GM12878 (cell line): Measurements from ENCODE around the gene GOLT1B. TPM values are rescaled to one million over a fixed set of nuclear protein-coding genes. Genes with fewer than 3 reads are reported as not detected.

ENCODE experiments used
- ATAC-seq: fragments of 200-7000 bp; cut with Tn5 transposase; 3 replicates; pipeline ENCODE4 v1.9.1; 2020; ENCODE audit warnings: mild to moderate bottlenecking, moderate library complexity
- BruUV-seq: library from RNA; stranded (reverse); fragments of 400-500 nt; replicated peaks from 2 replicates; lab custom pipeline; 2021; lab: Mats Ljungman, UMichigan
- CTCF ChIA-PET: fragments of 300-600 bp; sonication (Branson Sonifier 250); formaldehyde crosslinking; extraction: SDS; loops from one replicate; lab custom pipeline; 2021; ENCODE audit warnings: inconsistent platforms; lab: Yijun Ruan, JAX
- POLR2A ChIA-PET: fragments of 350-600 bp; formaldehyde crosslinking; extraction: SDS; loops from one replicate; lab custom pipeline; 2021; ENCODE audit warnings: inconsistent platforms; lab: Charles Lee
- RAD21 ChIA-PET: fragments of 300-600 bp; sonication (Branson Sonifier 250); formaldehyde crosslinking; loops from one replicate; lab custom pipeline; 2023; ENCODE audit warnings: antibody characterized with exemption; ENCODE audit not compliant: unreplicated experiment; lab: Charles Lee
- SMC1A ChIA-PET: fragments of 300-600 bp; sonication (Branson Sonifier 250); formaldehyde crosslinking; loops from one replicate; lab custom pipeline; 2023; ENCODE audit not compliant: unreplicated experiment, uncharacterized antibody; lab: Charles Lee
- DNase-seq: peaks from one replicate; pipeline ENCODE4 v3.0.0-alpha.2; 2011; ENCODE audit warnings: low read depth, low spot score
- FAIRE-seq: peaks from 3 replicates; lab custom pipeline; 2011; peaks lifted over from hg19 to GRCh38; lab: Jason Lieb, UNC
- H2AFZ ChIP-seq: 2 replicates; pipeline ENCODE4 v1.6.0; 2011; ENCODE audit warnings: low read depth, low read length, control low read depth; ENCODE audit not compliant: control insufficient read depth
- H3K27ac ChIP-seq: 2 replicates; pipeline ENCODE4 v1.5.1; 2011; ENCODE audit warnings: control low read depth; ENCODE audit not compliant: control insufficient read depth, insufficient read depth
- H3K27me3 ChIP-seq, 2 experiments: replicated peaks in 1 of 2; 2 replicates each; pipeline versions ENCODE4 v1.6.0 to v1.6.1; 2011; ENCODE audit warnings: low read length in 1 of 2; ENCODE audit not compliant: control insufficient read depth in 2 of 2, insufficient read depth in 2 of 2
- H3K36me3 ChIP-seq, 2 experiments: 2 replicates each; pipeline ENCODE4 v1.5.1; 2011; ENCODE audit warnings: low read length in 1 of 2; ENCODE audit not compliant: control insufficient read depth in 2 of 2, insufficient read depth in 2 of 2
- H3K4me1 ChIP-seq: 2 replicates; pipeline ENCODE4 v1.6.1; 2011; ENCODE audit warnings: mild to moderate bottlenecking, low read length, moderate library complexity, mixed read lengths; ENCODE audit not compliant: control insufficient read depth, insufficient read depth
- H3K4me2 ChIP-seq: 2 replicates; pipeline ENCODE4 v1.6.0; 2011; ENCODE audit warnings: control low read depth; ENCODE audit not compliant: control insufficient read depth, insufficient read depth
- H3K4me3 ChIP-seq: fragments of 200-600 bp; sonication (generic); 2 replicates; pipeline ENCODE4 v1.5.1; 2016
- H3K79me2 ChIP-seq: 2 replicates; pipeline ENCODE4 v1.6.0; 2011; ENCODE audit warnings: low read length; ENCODE audit not compliant: control insufficient read depth, insufficient read depth
- H3K9ac ChIP-seq: 2 replicates; pipeline ENCODE4 v1.8.0; 2011; ENCODE audit warnings: low read length, control low read depth, mixed read lengths; ENCODE audit not compliant: control insufficient read depth, insufficient read depth
- H3K9me3 ChIP-seq: replicated peaks from 3 replicates; pipeline ENCODE4 v1.5.1; 2011; ENCODE audit warnings: mild to moderate bottlenecking, low read length; ENCODE audit not compliant: control insufficient read depth, insufficient read depth
- H4K20me1 ChIP-seq: 2 replicates; pipeline ENCODE4 v1.6.0; 2011; ENCODE audit not compliant: control insufficient read depth, insufficient read depth
- BCLAF1 ChIP-seq: fragments of 450-650 bp; IDR thresholded peaks from 2 replicates; pipeline ENCODE4 v1.6.1; 2017; ENCODE audit warnings: antibody characterized with exemption, mild to moderate bottlenecking, moderate library complexity
- CREM ChIP-seq: IDR thresholded peaks from 2 replicates; pipeline ENCODE4 v1.6.1; 2014; ENCODE audit warnings: antibody characterized with exemption, low read depth
- FOXM1 ChIP-seq: IDR thresholded peaks from 2 replicates; pipeline ENCODE4 v1.6.1; 2012; ENCODE audit warnings: low read depth, mild to moderate bottlenecking, inconsistent platforms, low read length, moderate library complexity
- HSF1 ChIP-seq: fragments of 150-350 bp; IDR thresholded peaks from 2 replicates; pipeline ENCODE4 v1.6.1; 2014; ENCODE audit warnings: mild to moderate bottlenecking, low read depth, low read length
- LARP7 ChIP-seq: fragments of 450-650 bp; IDR thresholded peaks from 2 replicates; pipeline ENCODE4 v1.6.1; 2017; ENCODE audit warnings: mild to moderate bottlenecking
- MYC ChIP-seq: IDR thresholded peaks from 2 replicates; pipeline ENCODE4 v1.6.1; 2011; ENCODE audit warnings: mild to moderate bottlenecking, low read length, moderate library complexity, inconsistent platforms; ENCODE audit not compliant: insufficient read depth, insufficient replicate concordance, insufficient read length, severe bottlenecking
- NFYB ChIP-seq: IDR thresholded peaks from 2 replicates; pipeline ENCODE4 v1.6.1; 2011; ENCODE audit warnings: low read depth, mild to moderate bottlenecking, low read length, improper control_type of control experiment, moderate library complexity; ENCODE audit not compliant: insufficient read depth
- NRF1 ChIP-seq: conservative IDR thresholded peaks from 2 replicates; pipeline ENCODE4 v1.6.1; 2011; ENCODE audit warnings: mild to moderate bottlenecking, low read depth, low read length, improper control_type of control experiment
- RCOR1 ChIP-seq: conservative IDR thresholded peaks from 2 replicates; pipeline ENCODE4 v1.6.1; 2012; ENCODE audit warnings: low read depth, low read length, improper control_type of control experiment
- STAT1 ChIP-seq: fragments of 450-650 bp; conservative IDR thresholded peaks from 2 replicates; pipeline ENCODE4 v1.6.1; 2014; ENCODE audit warnings: antibody characterized with exemption, mild to moderate bottlenecking
- TCF3 ChIP-seq: IDR thresholded peaks from 2 replicates; pipeline ENCODE4 v1.6.1; 2012; ENCODE audit warnings: low read depth, mild to moderate bottlenecking, low read length, borderline replicate concordance; ENCODE audit not compliant: insufficient read depth
- ZNF24 ChIP-seq: fragments of 450-650 bp; IDR thresholded peaks from 2 replicates; pipeline ENCODE4 v1.6.1; 2017; ENCODE audit warnings: antibody characterized with exemption, mild to moderate bottlenecking
- ZZZ3 ChIP-seq: IDR thresholded peaks from 2 replicates; pipeline ENCODE4 v1.6.1; 2011; ENCODE audit warnings: low read depth; ENCODE audit not compliant: control insufficient read depth, insufficient read length
- in situ Hi-C: fragments of 300-500 bp; cut with MboI; formaldehyde crosslinking; loops from 9 replicates; pipeline ENCODE4 v1.14.3; 2018; ENCODE audit warnings: mixed read lengths
- intact Hi-C: fragments of 100-400 bp; cut with micrococcal nuclease; formaldehyde crosslinking; loops from one replicate; pipeline ENCODE4 v1.14.2; 2022; ENCODE audit not compliant: unreplicated experiment
- polyA plus RNA-seq, 11 experiments: library from polyadenylated mRNA; depleted of rRNA in 4 of 11; unstranded in 6 of 11; stranded (reverse) in 5 of 11; fragments of >200 nt; fragmentation: Nextera tagmentation in 4 of 11; fragmentation: Illumina TruSeq in 1 of 11; extraction: Ambion mirVana in 4 of 11; extraction: Trizol in 1 of 11; gene quantifications; 1 replicate in 1 of 11; 2 replicates in 10 of 11; pipeline versions ENCODE4 v1.2.1 to v1.2.3, GENCODE V29; 2011 to 2016; ENCODE audit warnings: inconsistent platforms in 2 of 11, missing spikeins in 2 of 11, low read depth in 1 of 11
- total RNA-seq, 4 experiments: library from RNA; depleted of rRNA in 3 of 4; stranded (reverse); fragments of >200 nt in 3 of 4; fragmentation: Illumina TruSeq in 1 of 4; extraction: Trizol in 1 of 4; gene quantifications; 2 replicates each; pipeline versions ENCODE4 v1.2.1 to v1.2.3, GENCODE V29; 2013 to 2021

The GOLT1B gene
- total and polyA plus RNA-seq, 10 of the 15 experiments (the other 5 are each of a cell fraction or from before 2014, with no cell fraction given) = 18.3 to 77.4 (median 32.9) TPM

GRCh38 chr12:21553329-21553675 is 51.7 kb downstream of the GOLT1B start:
- no peak for FAIRE-seq
- RAD21 ChIA-PET = no interaction called here

More at GRCh38 chr12:21553329-21553675, 51.7 kb downstream of the GOLT1B start:
- ATAC-seq = no peak
- POLR2A ChIA-PET = no interaction called here
- H4K20me1 ChIP-seq = no peaks in the 10 kb centered on the region
- TF ChIP-seq NRF1 = no peak
- TF ChIP-seq STAT1 = no peak
- TF ChIP-seq FOXM1 = no peak
- no peak for TF ChIP-seq HSF1
- TF ChIP-seq NFYB = no peak
- no peak for TF ChIP-seq LARP7
- TF ChIP-seq ZZZ3 = no peak
- no peak for TF ChIP-seq BCLAF1
- TF ChIP-seq ZNF24 = no peak
- TF ChIP-seq CREM = no peak
- TF ChIP-seq MYC = no peak
- TF ChIP-seq RCOR1 = no peak
- TF ChIP-seq TCF3 = no peak
- TF ChIP-seq, all 136 proteins: peak for 0
- intact Hi-C loops = no loop called here
- Histone ChIP-seq H3K79me2 (no peaks in the 10 kb centered on the region), H3K9me3 (no peaks in the 10 kb centered on the region), H3K27ac (no peak overlapping the region), H3K27me3 (no peaks in the 10 kb centered on the region), H3K36me3 (no peaks in the 10 kb centered on the region), H3K4me3 (no peak overlapping the region), H2AFZ (no peak overlapping the region), H3K4me2 (no peak overlapping the region), H3K4me1 (no peaks in the 10 kb centered on the region), H3K9ac (no peak overlapping the region)
- ChIA-PET CTCF (no interaction called here), SMC1A (no interaction called here)
- no TSS peak for BruUV-seq
- DNase-seq = no peak
- in situ Hi-C loops = no loop called here
